ENCODE results near the gene TMEM218. TPM values are rescaled to one million over a fixed set of nuclear protein-coding genes. Genes with fewer than 3 reads are reported as not detected.
A peak's percentile ranks its signal among the peaks of the same experiment; 100 is the strongest.

TMEM218 gene
- total RNA-seq, 1 experiment from 2014 or later, result 38.8 TPM

DNA sequence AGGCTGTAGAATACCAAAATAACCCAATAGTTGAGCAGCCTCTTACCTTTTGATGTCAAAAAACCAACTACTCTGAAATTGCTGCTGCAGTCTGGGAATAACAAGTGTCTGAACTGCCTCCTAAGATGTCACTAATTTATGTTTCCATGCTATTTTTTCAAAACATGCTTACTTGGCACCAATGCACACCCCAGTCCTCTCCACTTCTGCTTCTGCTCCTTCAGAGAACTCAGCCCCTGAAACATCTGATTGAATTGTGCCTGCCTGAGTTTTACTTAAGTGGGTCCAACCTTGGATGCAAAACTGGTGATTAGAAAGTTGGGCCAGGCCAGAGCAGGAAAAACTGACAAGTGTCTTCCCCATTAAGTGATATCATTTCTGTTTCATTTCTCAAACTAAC, 24.6 kb upstream of the TMEM218 start:
- in situ Hi-C loops (cut with HindIII; ENCODE audit: low pct_unique_long_range_greater_than_20kb, low sequenced_read_pairs), result no loop called here
- DNase-seq (ENCODE audit: low read depth), result no peak

DNA sequence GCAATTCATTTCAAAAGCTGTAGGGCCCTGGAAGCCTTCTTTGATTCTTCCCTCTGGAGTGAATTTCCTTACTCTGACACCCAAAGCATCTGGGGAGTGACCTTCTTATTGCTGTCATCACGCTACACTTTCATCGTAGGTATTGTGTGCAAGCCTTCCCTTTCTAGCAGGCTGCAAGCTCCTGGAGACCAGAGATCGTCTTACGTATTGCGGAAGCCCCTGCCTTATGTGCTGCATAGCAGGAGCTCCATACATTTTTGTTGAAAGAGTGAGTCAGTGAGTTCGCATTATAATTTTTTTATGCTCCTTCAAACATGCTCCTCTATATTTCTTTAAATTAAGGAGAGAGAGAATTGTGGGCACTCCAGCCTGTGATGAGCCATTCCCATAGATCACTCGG, 21.2 kb upstream of the TMEM218 start:
- DNase-seq (ENCODE audit: low read depth), result no peak
- in situ Hi-C loops (cut with HindIII; ENCODE audit: low pct_unique_long_range_greater_than_20kb, low sequenced_read_pairs), result no loop called here

GRCh38 chr11:125132071-125132470, 20.6 kb upstream of the TMEM218 start:
- in situ Hi-C loops (cut with HindIII; ENCODE audit: low pct_unique_long_range_greater_than_20kb, low sequenced_read_pairs), result no loop called here
- DNase-seq (ENCODE audit: low read depth), result no peak

GRCh38 chr11:125129316-125129993, 18.0 kb upstream of the TMEM218 start:
- in situ Hi-C loops (cut with HindIII; ENCODE audit: low pct_unique_long_range_greater_than_20kb, low sequenced_read_pairs), result no loop called here
- no peak for DNase-seq (ENCODE audit: low read depth)

DNA sequence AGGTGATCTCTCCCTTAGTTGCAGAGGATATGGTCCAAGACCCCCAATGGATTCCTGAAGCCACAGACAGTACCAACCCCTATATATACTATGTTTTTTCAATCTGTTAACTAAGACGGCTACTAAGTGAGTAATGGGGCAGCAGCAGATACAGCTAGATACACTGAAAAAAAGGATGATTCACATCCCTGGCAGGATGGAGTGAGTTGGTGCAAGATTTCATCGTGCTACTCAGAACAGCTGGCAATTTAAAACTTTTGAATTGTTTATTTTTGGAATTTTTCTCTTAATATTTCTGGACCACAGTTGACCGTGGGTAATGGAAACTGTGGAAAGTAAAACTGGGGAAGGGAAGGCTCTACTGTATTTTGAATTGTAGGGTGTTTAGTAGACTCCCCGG, 17.0 kb upstream of the TMEM218 start:
- in situ Hi-C loops (cut with HindIII; ENCODE audit: low pct_unique_long_range_greater_than_20kb, low sequenced_read_pairs), result no loop called here
- DNase-seq (ENCODE audit: low read depth), result no peak

GRCh38 chr11:125124618-125124992, 13.2 kb upstream of the TMEM218 start:
- in situ Hi-C loops (cut with HindIII; ENCODE audit: low pct_unique_long_range_greater_than_20kb, low sequenced_read_pairs), result no loop called here

GRCh38 chr11:125123947-125124617, 12.7 kb upstream of the TMEM218 start:
- peak; percentile 46 for DNase-seq (ENCODE audit: low read depth)
- in situ Hi-C loops (cut with HindIII; ENCODE audit: low pct_unique_long_range_greater_than_20kb, low sequenced_read_pairs), result no loop called here

More at GRCh38 chr11:125124618-125124992, 13.2 kb upstream of the TMEM218 start:
- no peak for DNase-seq (ENCODE audit: low read depth)

- in situ Hi-C loops (cut with HindIII; ENCODE audit: low pct_unique_long_range_greater_than_20kb, low sequenced_read_pairs), result no loop called here
- DNase-seq (ENCODE audit: low read depth), result no peak
These were observed 11.9 kb upstream of the TMEM218 start for GRCh38 chr11:125123194-125123946.

DNA sequence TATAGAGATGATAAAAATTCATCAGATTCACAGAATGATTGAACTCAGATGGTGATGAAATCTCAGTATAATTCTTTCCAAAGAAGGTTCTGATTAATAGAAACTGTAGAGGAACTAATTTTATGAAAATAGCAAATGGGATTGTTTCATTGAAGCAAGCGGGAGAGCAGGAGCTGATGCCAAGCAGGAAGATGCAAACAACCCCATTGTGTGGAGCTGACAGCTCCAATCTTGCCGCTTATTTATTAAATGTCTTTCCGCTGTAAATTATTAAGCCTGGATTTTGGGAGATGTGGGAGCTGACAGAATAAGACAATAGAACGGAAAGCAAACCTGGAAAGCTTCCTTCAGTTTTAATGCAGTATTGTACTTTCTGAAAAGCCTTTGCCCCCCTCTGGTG, 6.0 kb upstream of the TMEM218 start:
- in situ Hi-C loops (cut with HindIII; ENCODE audit: low pct_unique_long_range_greater_than_20kb, low sequenced_read_pairs), result no loop called here

DNA sequence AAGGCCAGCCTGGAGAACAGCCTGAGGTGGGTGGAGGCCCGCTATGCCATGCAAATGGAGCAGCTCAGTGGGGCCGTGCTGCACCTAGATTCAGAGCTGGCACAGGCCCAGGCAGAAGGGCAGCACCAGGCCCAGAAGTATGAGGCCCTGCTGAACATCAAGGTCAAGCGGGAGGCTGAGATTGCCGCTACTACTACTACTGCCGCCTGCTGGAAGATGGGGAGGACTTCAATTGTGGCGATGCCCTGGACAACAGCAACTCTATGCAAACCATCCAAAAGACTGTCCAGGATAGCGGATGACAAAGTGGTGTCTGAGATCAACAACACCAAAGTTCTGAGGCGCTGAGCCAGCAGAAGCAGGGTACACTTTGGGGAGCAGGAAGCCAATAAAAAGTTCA, 3.1 kb upstream of the TMEM218 start:
- in situ Hi-C loops (cut with HindIII; ENCODE audit: low pct_unique_long_range_greater_than_20kb, low sequenced_read_pairs), result no loop called here
- no peak for DNase-seq (ENCODE audit: low read depth)

More for the DNA sequence above, 6.0 kb upstream of the TMEM218 start:
- DNase-seq (ENCODE audit: low read depth), result no peak

GRCh38 chr11:125112208-125112604, 780 bp upstream of the TMEM218 start:
- DNase-seq (ENCODE audit: low read depth), result no peak
- in situ Hi-C loops (cut with HindIII; ENCODE audit: low pct_unique_long_range_greater_than_20kb, low sequenced_read_pairs), result no loop called here

DNA sequence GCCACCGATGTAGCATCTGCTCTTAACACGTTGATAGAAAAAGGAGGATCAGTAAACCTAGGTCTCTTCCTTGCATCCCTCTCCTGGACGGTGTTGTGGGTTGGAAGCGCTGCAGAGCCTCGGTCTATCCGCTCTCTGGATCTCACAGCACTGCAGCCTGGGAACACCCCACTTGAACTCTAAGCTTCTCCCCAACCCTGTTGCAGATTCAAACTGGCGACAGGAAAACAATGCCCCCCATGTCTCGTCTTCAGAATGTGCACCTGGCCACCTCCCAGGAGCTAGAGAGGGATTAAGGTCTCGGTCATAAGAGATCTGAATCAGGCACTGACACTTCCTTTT, 454 bp downstream of the TMEM218 start:
- in situ Hi-C loops (cut with HindIII; ENCODE audit: low pct_unique_long_range_greater_than_20kb, low sequenced_read_pairs), result no loop called here
- no peak for DNase-seq (ENCODE audit: low read depth)

DNA sequence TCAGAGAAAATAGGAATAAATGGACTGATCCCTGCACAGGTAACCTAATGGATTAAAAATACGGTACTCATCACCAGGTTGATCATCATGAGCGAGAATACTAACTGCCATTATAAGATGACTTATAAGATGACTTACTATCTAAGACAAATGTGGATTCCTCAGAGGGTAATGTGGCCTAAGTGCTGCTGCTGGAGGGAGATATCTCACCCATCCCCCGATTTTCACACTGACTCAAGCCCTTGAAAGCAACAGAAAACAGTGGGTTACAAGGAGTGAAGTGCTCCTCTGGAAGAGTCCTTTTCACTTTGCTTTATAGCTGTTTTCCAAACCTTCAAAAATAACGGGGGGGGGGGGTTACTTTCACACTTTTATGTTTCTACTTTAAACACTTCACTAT, 920 bp downstream of the TMEM218 start:
- DNase-seq (ENCODE audit: low read depth), result no peak
- in situ Hi-C loops (cut with HindIII; ENCODE audit: low pct_unique_long_range_greater_than_20kb, low sequenced_read_pairs), result no loop called here

GRCh38 chr11:125108469-125108868, 3.0 kb downstream of the TMEM218 start:
- no peak for DNase-seq (ENCODE audit: low read depth)
- in situ Hi-C loops (cut with HindIII; ENCODE audit: low pct_unique_long_range_greater_than_20kb, low sequenced_read_pairs), result no loop called here

DNA sequence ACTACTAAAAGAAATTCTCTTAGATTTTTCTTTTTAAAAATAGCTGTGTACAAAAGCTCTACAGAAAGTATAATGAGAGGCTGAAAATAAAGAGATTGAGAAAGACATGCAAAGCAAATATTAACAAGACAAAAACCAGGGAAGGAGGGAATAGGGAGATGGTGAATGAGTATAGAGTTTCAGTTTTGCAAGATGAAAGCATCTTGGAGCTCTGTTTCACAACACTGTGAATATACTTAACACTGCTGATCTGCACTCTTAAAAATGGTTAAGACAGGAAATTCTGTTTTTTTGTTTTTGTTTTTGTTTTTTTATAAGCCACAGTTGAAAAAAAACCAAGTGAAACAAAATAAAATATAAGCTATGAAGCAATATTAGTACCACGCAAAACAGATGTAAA, 5.5 kb downstream of the TMEM218 start:
- in situ Hi-C loops (cut with HindIII; ENCODE audit: low pct_unique_long_range_greater_than_20kb, low sequenced_read_pairs), result no loop called here
- no peak for DNase-seq (ENCODE audit: low read depth)

DNA sequence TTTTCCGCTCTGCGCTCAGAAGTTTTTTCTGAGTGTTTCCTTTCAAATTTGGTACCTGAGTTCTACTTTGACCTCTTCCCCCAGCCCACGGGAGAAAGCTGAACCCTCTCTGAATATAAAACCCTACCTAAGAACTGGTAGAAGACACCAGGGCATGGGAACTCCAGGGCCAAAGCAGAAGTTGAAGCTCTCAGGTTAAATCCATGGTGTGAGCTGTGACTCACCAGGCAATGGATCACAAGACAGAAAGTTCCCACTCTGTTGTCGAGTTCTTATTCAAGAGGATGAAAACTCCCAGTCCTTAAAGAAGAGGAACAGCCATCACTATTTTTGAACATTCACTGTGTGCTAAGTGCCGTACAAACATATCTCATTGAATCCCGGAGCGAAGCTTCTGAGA, 8.9 kb downstream of the TMEM218 start:
- in situ Hi-C loops (cut with HindIII; ENCODE audit: low pct_unique_long_range_greater_than_20kb, low sequenced_read_pairs), result no loop called here
- no peak for DNase-seq (ENCODE audit: low read depth)

DNA sequence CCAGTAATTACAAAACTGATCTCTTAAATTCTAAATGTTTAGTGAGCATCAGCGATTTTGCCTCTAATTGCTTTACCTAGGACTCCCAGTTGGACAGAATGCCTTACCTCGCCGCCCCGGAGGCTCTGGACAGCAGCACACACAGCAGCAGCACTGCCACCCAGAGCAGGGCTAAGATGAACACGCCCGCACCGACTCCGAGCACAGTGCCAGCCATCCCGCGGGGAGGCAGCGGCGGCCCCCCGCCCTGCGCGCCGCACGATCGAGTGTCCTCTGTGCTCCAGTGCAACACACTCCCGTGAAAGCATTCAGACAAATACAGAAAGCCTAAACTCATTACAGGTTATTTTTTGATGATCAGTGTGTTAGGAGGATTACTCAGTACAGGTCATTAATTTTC, 9.4 kb downstream of the TMEM218 start:
- in situ Hi-C loops (cut with HindIII; ENCODE audit: low pct_unique_long_range_greater_than_20kb, low sequenced_read_pairs), result no loop called here
- DNase-seq (ENCODE audit: low read depth), result no peak

- in situ Hi-C loops (cut with HindIII; ENCODE audit: low pct_unique_long_range_greater_than_20kb, low sequenced_read_pairs), result no loop called here
These were observed 9.8 kb downstream of the TMEM218 start for GRCh38 chr11:125101596-125101995.

GRCh38 chr11:125100136-125100535, 11.3 kb downstream of the TMEM218 start:
- in situ Hi-C loops (cut with HindIII; ENCODE audit: low pct_unique_long_range_greater_than_20kb, low sequenced_read_pairs), result no loop called here
- no peak for DNase-seq (ENCODE audit: low read depth)

More at GRCh38 chr11:125101596-125101995, 9.8 kb downstream of the TMEM218 start:
- no peak for DNase-seq (ENCODE audit: low read depth)
